Panc1 (cell line): ENCODE measurements around the gene HLA-DMB. TPM values are rescaled to one million over a fixed set of nuclear protein-coding genes. Genes with fewer than 3 reads are reported as not detected.

Experiments
- ATAC-seq: fragments of 200-7000 bp; cut with Tn5 transposase; 2 replicates; pipeline ENCODE4 v1.9.1; 2020; ENCODE audit warnings: mild to moderate bottlenecking, moderate library complexity
- BruUV-seq: library from RNA; stranded (reverse); fragments of 400-500 nt; replicated peaks from 2 replicates; lab custom pipeline; 2021; lab: Mats Ljungman, UMichigan
- CTCF ChIA-PET: fragments of 300-600 bp; sonication (Branson Sonifier 250); formaldehyde crosslinking; loops from one replicate; lab custom pipeline; 2022; ENCODE audit warnings: antibody characterized with exemption; lab: Charles Lee
- POLR2A ChIA-PET: fragments of 300-600 bp; sonication (Branson Sonifier 250); formaldehyde crosslinking; loops from one replicate; lab custom pipeline; 2022; ENCODE audit warnings: antibody characterized with exemption; lab: Charles Lee
- DNase-seq: peaks from one replicate; pipeline ENCODE4 v3.0.0-alpha.2; 2010; ENCODE audit warnings: low read depth, low spot score
- H3K27ac ChIP-seq: 2 replicates; pipeline ENCODE4 v1.5.1; 2011; ENCODE audit warnings: mild to moderate bottlenecking, low read length, inconsistent platforms
- H3K27me3 ChIP-seq: fragments of 200-500 bp; sonication (Bioruptor generic); 2 replicates; pipeline ENCODE4 v1.6.0; 2014; ENCODE audit warnings: low read length, inconsistent platforms; ENCODE audit not compliant: control insufficient read depth, insufficient read depth
- H3K36me3 ChIP-seq: fragments of 200-500 bp; sonication (Bioruptor generic); 2 replicates; pipeline ENCODE4 v1.5.1; 2014; ENCODE audit warnings: inconsistent platforms, mild to moderate bottlenecking, low read length, moderate library complexity; ENCODE audit not compliant: control insufficient read depth, insufficient read depth
- H3K4me1 ChIP-seq: 2 replicates; pipeline ENCODE4 v1.5.1; 2011; ENCODE audit warnings: inconsistent platforms, mild to moderate bottlenecking, low read length, moderate library complexity; ENCODE audit not compliant: control insufficient read depth, insufficient read depth
- H3K4me3 ChIP-seq, 2 experiments: 2 replicates each; pipeline ENCODE4 v1.5.1; 2011 to 2012; ENCODE audit warnings: low read depth in 2 of 2, low read length in 2 of 2, mild to moderate bottlenecking in 2 of 2, inconsistent platforms in 1 of 2, moderate library complexity in 1 of 2
- H3K9me3 ChIP-seq: fragments of 200-500 bp; sonication (Bioruptor generic); 2 replicates; pipeline ENCODE4 v1.5.1; 2014; ENCODE audit warnings: low read depth, mild to moderate bottlenecking, inconsistent platforms, low read length, moderate library complexity; ENCODE audit not compliant: control insufficient read depth, insufficient read depth
- POLR2AphosphoS5 ChIP-seq: IDR thresholded peaks from 2 replicates; pipeline ENCODE4 v1.6.1; 2012; ENCODE audit warnings: mild to moderate bottlenecking, low read depth, low read length, moderate library complexity
- SIN3A ChIP-seq: IDR thresholded peaks from 2 replicates; pipeline ENCODE4 v1.6.1; 2012; ENCODE audit warnings: low read depth, mild to moderate bottlenecking, low read length, moderate library complexity, borderline replicate concordance; ENCODE audit not compliant: insufficient read depth
- TCF7L2 ChIP-seq: IDR thresholded peaks from 2 replicates; pipeline ENCODE4 v1.6.1; 2011; ENCODE audit warnings: mild to moderate bottlenecking, low read depth, low read length, inconsistent platforms
- in situ Hi-C: cut with HindIII; loops from 2 replicates; pipeline ENCODE4 v1.10.0; 2016; ENCODE audit warnings: low sequenced_read_pairs, low pct_unique_long_range_greater_than_20kb
- intact Hi-C: fragments of 100-400 bp; cut with micrococcal nuclease; formaldehyde crosslinking; loops from one replicate; pipeline ENCODE4 v1.10.0; 2022; ENCODE audit not compliant: unreplicated experiment
- total RNA-seq: library from RNA; stranded (reverse); gene quantifications from one replicate; pipeline ENCODE4 v1.2.1, GENCODE V29; 2021; ENCODE audit not compliant: unreplicated experiment
- TF ChIP-seq, protein P1 (sequence below): fragments of 450-650 bp; IDR thresholded peaks from 2 replicates; pipeline ENCODE4 v1.5.1; 2017; ENCODE audit warnings: mild to moderate bottlenecking
- TF ChIP-seq, protein P2 (sequence below), 2 experiments: IDR thresholded peaks; 2 replicates each; pipeline ENCODE4 v1.6.1; 2011 to 2012; ENCODE audit warnings: low read depth in 2 of 2, control low read depth in 1 of 2, low read length in 1 of 2, mild to moderate bottlenecking in 1 of 2, moderate library complexity in 1 of 2; ENCODE audit not compliant: insufficient read depth in 1 of 2

HLA-DMB gene
- total RNA-seq, 1 experiment from 2014 or later, result 0.44 TPM

DNA sequence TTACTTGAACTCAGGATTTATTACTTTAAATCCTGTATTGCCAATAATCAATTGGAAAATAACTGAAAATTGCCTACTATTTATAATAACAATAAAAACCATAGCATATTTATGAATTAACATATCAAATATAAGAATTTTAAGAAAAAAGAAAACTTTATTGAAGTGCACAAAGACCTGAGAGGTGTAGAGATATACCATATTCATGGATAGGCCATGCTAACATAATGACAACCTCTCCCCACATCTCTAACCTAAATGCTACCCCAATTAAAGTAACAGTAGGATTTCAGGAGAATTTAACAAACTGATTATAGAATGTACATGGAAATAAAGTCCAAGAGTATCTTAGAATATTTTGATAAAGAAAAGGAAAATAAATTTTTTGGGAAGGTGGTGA is 5.1 kb upstream of the HLA-DMB start:
- ChIA-PET CTCF (no interaction called here), POLR2A (no interaction called here)
- Histone ChIP-seq H3K27me3 (no peaks in the 10 kb centered on the region), H3K4me3 (no peak overlapping the region), H3K27ac (no peak overlapping the region), H3K4me1 (no peaks in the 10 kb centered on the region), H3K36me3 (no peaks in the 10 kb centered on the region), H3K9me3 (no peaks in the 10 kb centered on the region)
- no TSS peak for BruUV-seq
- no peak for TF ChIP-seq SIN3A
- TF ChIP-seq, protein P1, sequence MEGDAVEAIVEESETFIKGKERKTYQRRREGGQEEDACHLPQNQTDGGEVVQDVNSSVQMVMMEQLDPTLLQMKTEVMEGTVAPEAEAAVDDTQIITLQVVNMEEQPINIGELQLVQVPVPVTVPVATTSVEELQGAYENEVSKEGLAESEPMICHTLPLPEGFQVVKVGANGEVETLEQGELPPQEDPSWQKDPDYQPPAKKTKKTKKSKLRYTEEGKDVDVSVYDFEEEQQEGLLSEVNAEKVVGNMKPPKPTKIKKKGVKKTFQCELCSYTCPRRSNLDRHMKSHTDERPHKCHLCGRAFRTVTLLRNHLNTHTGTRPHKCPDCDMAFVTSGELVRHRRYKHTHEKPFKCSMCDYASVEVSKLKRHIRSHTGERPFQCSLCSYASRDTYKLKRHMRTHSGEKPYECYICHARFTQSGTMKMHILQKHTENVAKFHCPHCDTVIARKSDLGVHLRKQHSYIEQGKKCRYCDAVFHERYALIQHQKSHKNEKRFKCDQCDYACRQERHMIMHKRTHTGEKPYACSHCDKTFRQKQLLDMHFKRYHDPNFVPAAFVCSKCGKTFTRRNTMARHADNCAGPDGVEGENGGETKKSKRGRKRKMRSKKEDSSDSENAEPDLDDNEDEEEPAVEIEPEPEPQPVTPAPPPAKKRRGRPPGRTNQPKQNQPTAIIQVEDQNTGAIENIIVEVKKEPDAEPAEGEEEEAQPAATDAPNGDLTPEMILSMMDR, result no peak
- TF ChIP-seq POLR2AphosphoS5, result no peak
- no peak for TF ChIP-seq TCF7L2
- TF ChIP-seq, protein P2, sequence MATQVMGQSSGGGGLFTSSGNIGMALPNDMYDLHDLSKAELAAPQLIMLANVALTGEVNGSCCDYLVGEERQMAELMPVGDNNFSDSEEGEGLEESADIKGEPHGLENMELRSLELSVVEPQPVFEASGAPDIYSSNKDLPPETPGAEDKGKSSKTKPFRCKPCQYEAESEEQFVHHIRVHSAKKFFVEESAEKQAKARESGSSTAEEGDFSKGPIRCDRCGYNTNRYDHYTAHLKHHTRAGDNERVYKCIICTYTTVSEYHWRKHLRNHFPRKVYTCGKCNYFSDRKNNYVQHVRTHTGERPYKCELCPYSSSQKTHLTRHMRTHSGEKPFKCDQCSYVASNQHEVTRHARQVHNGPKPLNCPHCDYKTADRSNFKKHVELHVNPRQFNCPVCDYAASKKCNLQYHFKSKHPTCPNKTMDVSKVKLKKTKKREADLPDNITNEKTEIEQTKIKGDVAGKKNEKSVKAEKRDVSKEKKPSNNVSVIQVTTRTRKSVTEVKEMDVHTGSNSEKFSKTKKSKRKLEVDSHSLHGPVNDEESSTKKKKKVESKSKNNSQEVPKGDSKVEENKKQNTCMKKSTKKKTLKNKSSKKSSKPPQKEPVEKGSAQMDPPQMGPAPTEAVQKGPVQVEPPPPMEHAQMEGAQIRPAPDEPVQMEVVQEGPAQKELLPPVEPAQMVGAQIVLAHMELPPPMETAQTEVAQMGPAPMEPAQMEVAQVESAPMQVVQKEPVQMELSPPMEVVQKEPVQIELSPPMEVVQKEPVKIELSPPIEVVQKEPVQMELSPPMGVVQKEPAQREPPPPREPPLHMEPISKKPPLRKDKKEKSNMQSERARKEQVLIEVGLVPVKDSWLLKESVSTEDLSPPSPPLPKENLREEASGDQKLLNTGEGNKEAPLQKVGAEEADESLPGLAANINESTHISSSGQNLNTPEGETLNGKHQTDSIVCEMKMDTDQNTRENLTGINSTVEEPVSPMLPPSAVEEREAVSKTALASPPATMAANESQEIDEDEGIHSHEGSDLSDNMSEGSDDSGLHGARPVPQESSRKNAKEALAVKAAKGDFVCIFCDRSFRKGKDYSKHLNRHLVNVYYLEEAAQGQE (IDR thresholded peaks at IDR 0.05; ENCODE audit: insufficient read depth in 1 of 2, low read depth in 2 of 2, low read length in 1 of 2), result no peak
- DNase-seq (no peak), ATAC-seq (no peak)
- in situ Hi-C loops (no loop called here), intact Hi-C loops (loop anchor here (5.0 kb wide), 1 partner anchor 59 kb away; no protein-coding TSS in a partner anchor)

DNA sequence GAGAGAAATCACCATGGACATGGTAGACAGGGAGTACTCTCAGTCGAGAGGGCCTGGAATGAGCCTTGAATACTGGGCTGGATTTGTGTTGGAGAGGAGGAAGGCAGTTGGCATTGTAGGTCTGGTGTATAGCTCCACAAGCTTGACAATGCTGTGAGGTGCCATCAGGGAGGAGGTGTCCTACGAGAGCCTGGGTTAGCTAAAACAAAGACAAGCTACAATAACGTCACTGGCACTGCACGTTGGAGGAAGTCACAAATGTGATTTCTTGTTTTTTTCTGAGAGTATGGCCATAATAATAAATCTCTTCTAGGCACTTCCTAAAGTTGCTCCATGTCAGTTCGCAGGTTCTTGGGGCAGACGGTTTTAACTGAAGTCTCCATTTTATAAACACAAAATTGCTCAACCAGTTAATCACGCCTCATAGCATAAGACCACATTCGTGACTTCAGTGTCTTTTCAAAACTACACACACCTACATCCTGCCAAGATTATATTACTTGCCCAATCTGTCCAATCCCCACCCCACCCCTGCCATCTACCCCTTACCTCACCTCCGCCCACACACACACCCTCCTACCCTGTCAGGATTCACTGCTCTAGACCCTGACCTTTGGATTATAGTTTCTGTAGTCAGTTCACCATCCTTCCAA is 4.4 kb upstream of the HLA-DMB start:
- ChIA-PET POLR2A (no interaction called here), CTCF (no interaction called here)
- intact Hi-C loops, result loop anchor here (5.0 kb wide), 1 partner anchor 58 kb away; no protein-coding TSS in a partner anchor
- no peaks in the 10 kb centered on the region; the same call in 1 of the 2 replicates for H3K27me3 ChIP-seq
- H3K27ac ChIP-seq, result no peak overlapping the region
- ATAC-seq, result no peak
- H3K4me1 ChIP-seq, result no peaks in the 10 kb centered on the region
- H3K4me3 ChIP-seq, result no peak overlapping the region
- in situ Hi-C loops, result no loop called here
- TF ChIP-seq SIN3A (no peak), TCF7L2 (no peak), POLR2AphosphoS5 (no peak)
- TF ChIP-seq, protein P1, result no peak
- TF ChIP-seq, protein P2 (IDR thresholded peaks at IDR 0.05; ENCODE audit: insufficient read depth in 1 of 2, low read depth in 2 of 2, low read length in 1 of 2), result no peak
- BruUV-seq, result no TSS peak
- no peak for DNase-seq
- no peaks in the 10 kb centered on the region for H3K9me3 ChIP-seq
- no peaks in the 10 kb centered on the region for H3K36me3 ChIP-seq
